ENCODE data around the gene IL11.

DNA sequence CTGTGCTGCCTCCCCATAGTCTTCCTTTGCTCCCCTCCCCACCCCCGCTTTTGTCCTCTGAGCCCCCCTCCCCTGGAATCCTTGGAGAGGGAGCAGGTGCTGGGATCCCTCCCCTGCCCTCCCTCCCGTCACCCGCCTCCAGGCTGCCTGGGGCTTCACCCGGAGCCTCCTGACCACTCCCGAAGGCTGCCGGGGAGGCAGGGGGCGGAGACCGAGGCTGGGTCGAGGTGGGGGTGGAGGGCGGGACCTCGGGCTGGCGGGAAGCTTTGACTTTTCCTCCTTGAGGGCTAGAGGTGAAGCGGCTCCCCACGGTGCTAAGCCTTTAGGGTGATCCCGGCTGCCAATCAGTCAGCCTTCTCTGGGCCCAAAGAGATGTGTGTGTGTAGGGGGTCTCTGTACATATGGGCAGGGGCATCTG, 29.1 kb downstream of the IL11 start:
- TF ChIP-seq ZNF8 (CRISPR knock-in tag; IDR thresholded peaks at IDR 0.05) (no peak), SNAI2 (CRISPR knock-in tag; IDR thresholded peaks at IDR 0.05) (no peak), ZFP30 (CRISPR knock-in tag; IDR thresholded peaks at IDR 0.05) (no peak), ARNTL (CRISPR knock-in tag; IDR thresholded peaks at IDR 0.05; ENCODE audit: borderline replicate concordance, low read depth) (no peak), BACH2 (CRISPR knock-in tag; IDR thresholded peaks at IDR 0.05; ENCODE audit: borderline replicate concordance) (no peak), ESRRG (CRISPR knock-in tag; IDR thresholded peaks at IDR 0.05) (no peak), ISL1 (CRISPR knock-in tag; IDR thresholded peaks at IDR 0.05) (no peak), GLIS3 (CRISPR knock-in tag; IDR thresholded peaks at IDR 0.05) (no peak), ZNF70 (CRISPR knock-in tag; IDR thresholded peaks at IDR 0.05) (no peak), RARB (CRISPR knock-in tag; IDR thresholded peaks at IDR 0.05) (no peak)
- TF ChIP-seq, protein P1, sequence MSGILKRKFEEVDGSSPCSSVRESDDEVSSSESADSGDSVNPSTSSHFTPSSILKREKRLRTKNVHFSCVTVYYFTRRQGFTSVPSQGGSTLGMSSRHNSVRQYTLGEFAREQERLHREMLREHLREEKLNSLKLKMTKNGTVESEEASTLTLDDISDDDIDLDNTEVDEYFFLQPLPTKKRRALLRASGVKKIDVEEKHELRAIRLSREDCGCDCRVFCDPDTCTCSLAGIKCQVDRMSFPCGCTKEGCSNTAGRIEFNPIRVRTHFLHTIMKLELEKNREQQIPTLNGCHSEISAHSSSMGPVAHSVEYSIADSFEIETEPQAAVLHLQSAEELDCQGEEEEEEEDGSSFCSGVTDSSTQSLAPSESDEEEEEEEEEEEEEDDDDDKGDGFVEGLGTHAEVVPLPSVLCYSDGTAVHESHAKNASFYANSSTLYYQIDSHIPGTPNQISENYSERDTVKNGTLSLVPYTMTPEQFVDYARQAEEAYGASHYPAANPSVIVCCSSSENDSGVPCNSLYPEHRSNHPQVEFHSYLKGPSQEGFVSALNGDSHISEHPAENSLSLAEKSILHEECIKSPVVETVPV (CRISPR knock-in tag; IDR thresholded peaks at IDR 0.05), result no peak
- TF ChIP-seq, protein P2, sequence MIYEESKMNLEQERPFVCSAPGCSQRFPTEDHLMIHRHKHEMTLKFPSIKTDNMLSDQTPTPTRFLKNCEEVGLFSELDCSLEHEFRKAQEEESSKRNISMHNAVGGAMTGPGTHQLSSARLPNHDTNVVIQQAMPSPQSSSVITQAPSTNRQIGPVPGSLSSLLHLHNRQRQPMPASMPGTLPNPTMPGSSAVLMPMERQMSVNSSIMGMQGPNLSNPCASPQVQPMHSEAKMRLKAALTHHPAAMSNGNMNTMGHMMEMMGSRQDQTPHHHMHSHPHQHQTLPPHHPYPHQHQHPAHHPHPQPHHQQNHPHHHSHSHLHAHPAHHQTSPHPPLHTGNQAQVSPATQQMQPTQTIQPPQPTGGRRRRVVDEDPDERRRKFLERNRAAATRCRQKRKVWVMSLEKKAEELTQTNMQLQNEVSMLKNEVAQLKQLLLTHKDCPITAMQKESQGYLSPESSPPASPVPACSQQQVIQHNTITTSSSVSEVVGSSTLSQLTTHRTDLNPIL (CRISPR knock-in tag; IDR thresholded peaks at IDR 0.05; ENCODE audit: low read depth), result no peak
- TF ChIP-seq, protein P3, sequence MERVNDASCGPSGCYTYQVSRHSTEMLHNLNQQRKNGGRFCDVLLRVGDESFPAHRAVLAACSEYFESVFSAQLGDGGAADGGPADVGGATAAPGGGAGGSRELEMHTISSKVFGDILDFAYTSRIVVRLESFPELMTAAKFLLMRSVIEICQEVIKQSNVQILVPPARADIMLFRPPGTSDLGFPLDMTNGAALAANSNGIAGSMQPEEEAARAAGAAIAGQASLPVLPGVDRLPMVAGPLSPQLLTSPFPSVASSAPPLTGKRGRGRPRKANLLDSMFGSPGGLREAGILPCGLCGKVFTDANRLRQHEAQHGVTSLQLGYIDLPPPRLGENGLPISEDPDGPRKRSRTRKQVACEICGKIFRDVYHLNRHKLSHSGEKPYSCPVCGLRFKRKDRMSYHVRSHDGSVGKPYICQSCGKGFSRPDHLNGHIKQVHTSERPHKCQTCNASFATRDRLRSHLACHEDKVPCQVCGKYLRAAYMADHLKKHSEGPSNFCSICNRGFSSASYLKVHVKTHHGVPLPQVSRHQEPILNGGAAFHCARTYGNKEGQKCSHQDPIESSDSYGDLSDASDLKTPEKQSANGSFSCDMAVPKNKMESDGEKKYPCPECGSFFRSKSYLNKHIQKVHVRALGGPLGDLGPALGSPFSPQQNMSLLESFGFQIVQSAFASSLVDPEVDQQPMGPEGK (CRISPR knock-in tag; IDR thresholded peaks at IDR 0.05; ENCODE audit: borderline replicate concordance), result no peak
- TF ChIP-seq, protein P4, sequence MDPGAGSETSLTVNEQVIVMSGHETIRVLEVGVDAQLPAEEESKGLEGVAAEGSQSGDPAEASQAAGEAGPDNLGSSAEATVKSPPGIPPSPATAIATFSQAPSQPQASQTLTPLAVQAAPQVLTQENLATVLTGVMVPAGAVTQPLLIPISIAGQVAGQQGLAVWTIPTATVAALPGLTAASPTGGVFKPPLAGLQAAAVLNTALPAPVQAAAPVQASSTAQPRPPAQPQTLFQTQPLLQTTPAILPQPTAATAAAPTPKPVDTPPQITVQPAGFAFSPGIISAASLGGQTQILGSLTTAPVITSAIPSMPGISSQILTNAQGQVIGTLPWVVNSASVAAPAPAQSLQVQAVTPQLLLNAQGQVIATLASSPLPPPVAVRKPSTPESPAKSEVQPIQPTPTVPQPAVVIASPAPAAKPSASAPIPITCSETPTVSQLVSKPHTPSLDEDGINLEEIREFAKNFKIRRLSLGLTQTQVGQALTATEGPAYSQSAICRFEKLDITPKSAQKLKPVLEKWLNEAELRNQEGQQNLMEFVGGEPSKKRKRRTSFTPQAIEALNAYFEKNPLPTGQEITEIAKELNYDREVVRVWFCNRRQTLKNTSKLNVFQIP (CRISPR knock-in tag; IDR thresholded peaks at IDR 0.05; ENCODE audit: borderline replicate concordance, low read depth), result no peak
